Panc1 (cell line): ENCODE data around the gene SLC44A3. TPM values are rescaled to one million over a fixed set of nuclear protein-coding genes. Genes with fewer than 3 reads are reported as not detected.

Experiments used
- ATAC-seq: fragments of 200-7000 bp; cut with Tn5 transposase; 2 replicates; pipeline ENCODE4 v1.9.1; 2020; ENCODE audit warnings: mild to moderate bottlenecking, moderate library complexity
- BruUV-seq: library from RNA; stranded (reverse); fragments of 400-500 nt; replicated peaks from 2 replicates; lab custom pipeline; 2021; lab: Mats Ljungman, UMichigan
- CTCF ChIA-PET: fragments of 300-600 bp; sonication (Branson Sonifier 250); formaldehyde crosslinking; loops from one replicate; lab custom pipeline; 2022; ENCODE audit warnings: antibody characterized with exemption; lab: Charles Lee
- POLR2A ChIA-PET: fragments of 300-600 bp; sonication (Branson Sonifier 250); formaldehyde crosslinking; loops from one replicate; lab custom pipeline; 2022; ENCODE audit warnings: antibody characterized with exemption; lab: Charles Lee
- DNase-seq: peaks from one replicate; pipeline ENCODE4 v3.0.0-alpha.2; 2010; ENCODE audit warnings: low read depth, low spot score
- H3K27ac ChIP-seq: 2 replicates; pipeline ENCODE4 v1.5.1; 2011; ENCODE audit warnings: mild to moderate bottlenecking, low read length, inconsistent platforms
- H3K27me3 ChIP-seq: fragments of 200-500 bp; sonication (Bioruptor generic); 2 replicates; pipeline ENCODE4 v1.6.0; 2014; ENCODE audit warnings: low read length, inconsistent platforms; ENCODE audit not compliant: control insufficient read depth, insufficient read depth
- H3K36me3 ChIP-seq: fragments of 200-500 bp; sonication (Bioruptor generic); 2 replicates; pipeline ENCODE4 v1.5.1; 2014; ENCODE audit warnings: inconsistent platforms, mild to moderate bottlenecking, low read length, moderate library complexity; ENCODE audit not compliant: control insufficient read depth, insufficient read depth
- H3K4me1 ChIP-seq: 2 replicates; pipeline ENCODE4 v1.5.1; 2011; ENCODE audit warnings: inconsistent platforms, mild to moderate bottlenecking, low read length, moderate library complexity; ENCODE audit not compliant: control insufficient read depth, insufficient read depth
- H3K4me3 ChIP-seq, 2 experiments: 2 replicates each; pipeline ENCODE4 v1.5.1; 2011 to 2012; ENCODE audit warnings: low read depth in 2 of 2, low read length in 2 of 2, mild to moderate bottlenecking in 2 of 2, inconsistent platforms in 1 of 2, moderate library complexity in 1 of 2
- H3K9me3 ChIP-seq: fragments of 200-500 bp; sonication (Bioruptor generic); 2 replicates; pipeline ENCODE4 v1.5.1; 2014; ENCODE audit warnings: low read depth, mild to moderate bottlenecking, inconsistent platforms, low read length, moderate library complexity; ENCODE audit not compliant: control insufficient read depth, insufficient read depth
- POLR2AphosphoS5 ChIP-seq: IDR thresholded peaks from 2 replicates; pipeline ENCODE4 v1.6.1; 2012; ENCODE audit warnings: mild to moderate bottlenecking, low read depth, low read length, moderate library complexity
- SIN3A ChIP-seq: IDR thresholded peaks from 2 replicates; pipeline ENCODE4 v1.6.1; 2012; ENCODE audit warnings: low read depth, mild to moderate bottlenecking, low read length, moderate library complexity, borderline replicate concordance; ENCODE audit not compliant: insufficient read depth
- TCF7L2 ChIP-seq: IDR thresholded peaks from 2 replicates; pipeline ENCODE4 v1.6.1; 2011; ENCODE audit warnings: mild to moderate bottlenecking, low read depth, low read length, inconsistent platforms
- in situ Hi-C: cut with HindIII; loops from 2 replicates; pipeline ENCODE4 v1.10.0; 2016; ENCODE audit warnings: low sequenced_read_pairs, low pct_unique_long_range_greater_than_20kb
- intact Hi-C: fragments of 100-400 bp; cut with micrococcal nuclease; formaldehyde crosslinking; loops from one replicate; pipeline ENCODE4 v1.10.0; 2022; ENCODE audit not compliant: unreplicated experiment
- total RNA-seq: library from RNA; stranded (reverse); gene quantifications from one replicate; pipeline ENCODE4 v1.2.1, GENCODE V29; 2021; ENCODE audit not compliant: unreplicated experiment
- TF ChIP-seq, protein P1 (sequence below): fragments of 450-650 bp; IDR thresholded peaks from 2 replicates; pipeline ENCODE4 v1.5.1; 2017; ENCODE audit warnings: mild to moderate bottlenecking
- TF ChIP-seq, protein P2 (sequence below), 2 experiments: IDR thresholded peaks; 2 replicates each; pipeline ENCODE4 v1.6.1; 2011 to 2012; ENCODE audit warnings: low read depth in 2 of 2, control low read depth in 1 of 2, low read length in 1 of 2, mild to moderate bottlenecking in 1 of 2, moderate library complexity in 1 of 2; ENCODE audit not compliant: insufficient read depth in 1 of 2

SLC44A3 gene
- total RNA-seq, 1 experiment from 2014 or later: 1.3 TPM

DNA sequence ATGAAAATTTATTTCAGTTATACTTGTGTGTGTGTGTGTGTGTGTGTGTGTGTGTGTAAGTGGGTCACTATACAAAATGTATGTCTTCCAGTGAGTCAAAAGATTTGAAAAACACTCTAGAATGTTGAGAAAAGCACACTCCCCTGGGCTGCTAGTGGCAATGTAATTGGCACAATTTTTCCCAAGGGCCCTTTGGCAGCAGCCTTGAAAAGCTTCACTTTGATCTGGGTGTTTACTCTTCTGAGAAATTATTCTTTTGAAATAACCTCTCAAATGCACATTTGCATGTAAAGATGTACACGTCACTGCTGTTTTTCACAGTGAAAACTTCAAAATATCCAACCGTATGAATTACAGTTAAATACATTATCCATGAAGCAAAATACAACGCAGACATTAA, 22.1 kb upstream of the SLC44A3 start:
- Histone ChIP-seq H3K27me3 (no peaks in the 10 kb centered on the region), H3K4me1 (peaks cover 7% of the 10 kb centered on the region; the same call in 1 of the 2 replicates), H3K36me3 (no peaks in the 10 kb centered on the region; the same call in 1 of the 2 replicates), H3K4me3 (no peak overlapping the region), H3K27ac (no peak overlapping the region), H3K9me3 (no peaks in the 10 kb centered on the region)
- DNase-seq (no peak), ATAC-seq (no peak)
- ChIA-PET POLR2A (no interaction called here), CTCF (no interaction called here)
- no TSS peak for BruUV-seq
- intact Hi-C loops: no loop called here
- TF ChIP-seq, protein P1, sequence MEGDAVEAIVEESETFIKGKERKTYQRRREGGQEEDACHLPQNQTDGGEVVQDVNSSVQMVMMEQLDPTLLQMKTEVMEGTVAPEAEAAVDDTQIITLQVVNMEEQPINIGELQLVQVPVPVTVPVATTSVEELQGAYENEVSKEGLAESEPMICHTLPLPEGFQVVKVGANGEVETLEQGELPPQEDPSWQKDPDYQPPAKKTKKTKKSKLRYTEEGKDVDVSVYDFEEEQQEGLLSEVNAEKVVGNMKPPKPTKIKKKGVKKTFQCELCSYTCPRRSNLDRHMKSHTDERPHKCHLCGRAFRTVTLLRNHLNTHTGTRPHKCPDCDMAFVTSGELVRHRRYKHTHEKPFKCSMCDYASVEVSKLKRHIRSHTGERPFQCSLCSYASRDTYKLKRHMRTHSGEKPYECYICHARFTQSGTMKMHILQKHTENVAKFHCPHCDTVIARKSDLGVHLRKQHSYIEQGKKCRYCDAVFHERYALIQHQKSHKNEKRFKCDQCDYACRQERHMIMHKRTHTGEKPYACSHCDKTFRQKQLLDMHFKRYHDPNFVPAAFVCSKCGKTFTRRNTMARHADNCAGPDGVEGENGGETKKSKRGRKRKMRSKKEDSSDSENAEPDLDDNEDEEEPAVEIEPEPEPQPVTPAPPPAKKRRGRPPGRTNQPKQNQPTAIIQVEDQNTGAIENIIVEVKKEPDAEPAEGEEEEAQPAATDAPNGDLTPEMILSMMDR: no peak
- TF ChIP-seq, protein P2, sequence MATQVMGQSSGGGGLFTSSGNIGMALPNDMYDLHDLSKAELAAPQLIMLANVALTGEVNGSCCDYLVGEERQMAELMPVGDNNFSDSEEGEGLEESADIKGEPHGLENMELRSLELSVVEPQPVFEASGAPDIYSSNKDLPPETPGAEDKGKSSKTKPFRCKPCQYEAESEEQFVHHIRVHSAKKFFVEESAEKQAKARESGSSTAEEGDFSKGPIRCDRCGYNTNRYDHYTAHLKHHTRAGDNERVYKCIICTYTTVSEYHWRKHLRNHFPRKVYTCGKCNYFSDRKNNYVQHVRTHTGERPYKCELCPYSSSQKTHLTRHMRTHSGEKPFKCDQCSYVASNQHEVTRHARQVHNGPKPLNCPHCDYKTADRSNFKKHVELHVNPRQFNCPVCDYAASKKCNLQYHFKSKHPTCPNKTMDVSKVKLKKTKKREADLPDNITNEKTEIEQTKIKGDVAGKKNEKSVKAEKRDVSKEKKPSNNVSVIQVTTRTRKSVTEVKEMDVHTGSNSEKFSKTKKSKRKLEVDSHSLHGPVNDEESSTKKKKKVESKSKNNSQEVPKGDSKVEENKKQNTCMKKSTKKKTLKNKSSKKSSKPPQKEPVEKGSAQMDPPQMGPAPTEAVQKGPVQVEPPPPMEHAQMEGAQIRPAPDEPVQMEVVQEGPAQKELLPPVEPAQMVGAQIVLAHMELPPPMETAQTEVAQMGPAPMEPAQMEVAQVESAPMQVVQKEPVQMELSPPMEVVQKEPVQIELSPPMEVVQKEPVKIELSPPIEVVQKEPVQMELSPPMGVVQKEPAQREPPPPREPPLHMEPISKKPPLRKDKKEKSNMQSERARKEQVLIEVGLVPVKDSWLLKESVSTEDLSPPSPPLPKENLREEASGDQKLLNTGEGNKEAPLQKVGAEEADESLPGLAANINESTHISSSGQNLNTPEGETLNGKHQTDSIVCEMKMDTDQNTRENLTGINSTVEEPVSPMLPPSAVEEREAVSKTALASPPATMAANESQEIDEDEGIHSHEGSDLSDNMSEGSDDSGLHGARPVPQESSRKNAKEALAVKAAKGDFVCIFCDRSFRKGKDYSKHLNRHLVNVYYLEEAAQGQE (IDR thresholded peaks at IDR 0.05; ENCODE audit: insufficient read depth in 1 of 2, low read depth in 2 of 2, low read length in 1 of 2): no peak
- TF ChIP-seq POLR2AphosphoS5: no peak
- no peak for TF ChIP-seq SIN3A
- no peak for TF ChIP-seq TCF7L2
- in situ Hi-C loops: no loop called here

DNA sequence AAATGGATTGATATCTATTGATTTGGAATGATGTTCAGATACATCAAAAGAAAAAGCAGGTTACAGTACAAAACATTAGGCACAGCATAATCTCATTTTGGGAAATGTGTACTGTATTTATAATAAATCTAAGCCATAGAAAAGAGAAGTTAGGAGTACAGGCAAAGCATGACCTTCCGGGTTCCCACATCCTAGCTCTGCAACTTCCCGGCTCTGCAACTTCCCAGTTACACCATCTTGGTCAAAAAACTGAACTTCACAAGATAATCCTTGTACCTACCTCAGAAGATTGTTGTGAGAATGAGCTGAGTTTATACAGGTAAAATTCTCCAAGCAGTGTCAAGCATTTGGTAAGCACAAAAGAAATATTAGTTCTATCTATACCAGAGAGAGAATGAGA, 21.7 kb upstream of the SLC44A3 start:
- Histone ChIP-seq H3K9me3 (no peaks in the 10 kb centered on the region), H3K27ac (no peak overlapping the region), H3K36me3 (no peaks in the 10 kb centered on the region; the same call in 1 of the 2 replicates), H3K4me3 (no peak overlapping the region), H3K4me1 (peaks cover 8% of the 10 kb centered on the region; the same call in 1 of the 2 replicates), H3K27me3 (no peaks in the 10 kb centered on the region)
- no peak for TF ChIP-seq SIN3A
- no peak for TF ChIP-seq TCF7L2
- TF ChIP-seq, protein P1: no peak
- no peak for TF ChIP-seq POLR2AphosphoS5
- TF ChIP-seq, protein P2 (IDR thresholded peaks at IDR 0.05; ENCODE audit: insufficient read depth in 1 of 2, low read depth in 2 of 2, low read length in 1 of 2): no peak
- ATAC-seq (no peak), DNase-seq (no peak)
- BruUV-seq: no TSS peak
- CTCF ChIA-PET: no interaction called here
- in situ Hi-C loops: no loop called here
- POLR2A ChIA-PET: no interaction called here
- intact Hi-C loops: no loop called here
